ENCODE measurements around the gene EID3. TPM values are rescaled to one million over a fixed set of nuclear protein-coding genes. Genes with fewer than 3 reads are reported as not detected.
"Not testable (repeated sequence)": the region's sequence is repeated elsewhere in the genome, so short reads cannot be mapped to it uniquely, and the experiment has no call there.

Gene EID3
- 6.0 and 6.8 TPM in 2 replicates for total RNA-seq (2014; rRNA removed; shearing (Covaris generic); ENCODE audit: low replicate concordance)

- peak; percentile 90 for DNase-seq
- no peaks in the 10 kb centered on the region for H3K27me3 ChIP-seq
- H3K36me3 ChIP-seq = peaks cover 88% of the 10 kb centered on the region
- H3K9me3 ChIP-seq = no peaks in the 10 kb centered on the region
- H3K4me3 ChIP-seq = peak within 1 kb of the TSS; percentile 37
Observed at GRCh38 chr12:104303538-104304151, at the start of gene EID3. EID3 (plus strand) TSS chr12:104303739; CDS start chr12:104303935, 196 bp downstream.

DNA sequence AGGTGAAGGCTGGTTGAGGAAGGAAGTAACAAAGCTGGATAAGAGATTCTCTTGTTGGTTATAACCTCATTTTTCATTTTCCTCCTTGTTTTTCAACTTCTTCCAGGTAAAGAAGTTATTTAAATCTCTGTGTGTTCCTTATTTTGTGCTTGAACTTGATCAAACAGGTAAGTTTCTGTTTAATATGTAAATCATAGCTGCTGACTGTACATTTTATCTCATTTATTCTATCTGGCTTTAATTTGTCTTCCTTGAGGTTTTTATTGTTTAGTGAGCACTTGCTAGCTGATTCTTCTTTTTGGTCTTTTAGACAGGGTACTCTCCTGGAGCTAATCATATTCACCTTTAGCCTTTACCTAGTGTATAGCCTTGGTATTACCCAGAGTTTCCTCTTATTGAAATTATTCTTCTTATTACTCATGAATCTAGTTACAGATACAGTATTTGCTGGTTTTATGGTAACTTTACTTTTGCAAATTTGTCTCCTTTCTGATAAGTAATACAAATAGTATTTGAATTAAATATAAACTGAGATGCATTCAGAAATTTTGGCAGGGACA lies 45.5 kb upstream of the EID3 start:
- no peak for DNase-seq
- Histone ChIP-seq H3K36me3 (no peaks in the 10 kb centered on the region), H3K4me3 (no peak overlapping the region), H3K9me3 (no peaks in the 10 kb centered on the region), H3K27me3 (no peaks in the 10 kb centered on the region)

- peak; percentile 70 for DNase-seq
Observed at GRCh38 chr12:104258476-104259067, 45.0 kb upstream of the EID3 start.

DNA sequence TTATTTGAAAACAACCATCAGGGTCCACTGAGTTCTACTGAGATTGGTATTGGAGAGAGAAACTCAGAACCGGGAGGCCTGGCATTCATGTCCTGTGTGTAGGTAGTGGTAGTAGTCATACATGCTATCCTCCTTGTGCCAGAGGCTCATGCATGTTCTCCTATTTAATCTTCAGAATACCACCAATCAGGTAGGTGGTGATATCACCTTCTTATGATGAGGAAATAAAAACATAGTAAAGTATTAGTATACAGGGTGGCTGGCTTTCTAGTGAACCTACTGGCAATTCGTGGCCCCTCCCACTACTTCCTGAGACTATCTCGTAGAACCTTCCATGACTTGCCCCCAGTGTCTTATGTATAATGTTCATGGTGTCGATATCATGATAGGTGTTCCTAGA lies 40.5 kb upstream of the EID3 start:
- Histone ChIP-seq H3K9me3 (no peaks in the 10 kb centered on the region), H3K27me3 (no peaks in the 10 kb centered on the region), H3K36me3 (no peaks in the 10 kb centered on the region), H3K4me3 (no peak overlapping the region)
- no peak for DNase-seq

More at GRCh38 chr12:104258476-104259067, 45.0 kb upstream of the EID3 start:
- Histone ChIP-seq H3K4me3 (no peak overlapping the region), H3K27me3 (no peaks in the 10 kb centered on the region), H3K9me3 (no peaks in the 10 kb centered on the region), H3K36me3 (no peaks in the 10 kb centered on the region)

GRCh38 chr12:104263580-104264358 lies 39.8 kb upstream of the EID3 start:
- Histone ChIP-seq H3K4me3 (no peak overlapping the region), H3K9me3 (no peaks in the 10 kb centered on the region), H3K36me3 (no peaks in the 10 kb centered on the region), H3K27me3 (no peaks in the 10 kb centered on the region)
- DNase-seq = peak; percentile 76

DNA sequence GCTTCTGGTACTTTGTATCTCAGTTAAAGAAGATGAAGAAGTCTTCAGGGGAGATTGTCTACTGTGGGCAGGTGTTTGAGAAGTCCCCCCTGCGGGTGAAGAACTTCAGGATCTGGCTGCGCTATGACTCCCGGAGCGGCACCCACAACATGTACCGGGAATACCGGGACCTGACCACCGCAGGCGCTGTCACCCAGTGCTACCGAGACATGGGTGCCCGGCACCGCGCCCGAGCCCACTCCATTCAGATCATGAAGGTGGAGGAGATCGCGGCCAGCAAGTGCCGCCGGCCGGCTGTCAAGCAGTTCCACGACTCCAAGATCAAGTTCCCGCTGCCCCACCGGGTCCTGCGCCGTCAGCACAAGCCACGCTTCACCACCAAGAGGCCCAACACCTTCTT lies 38.1 kb upstream of the EID3 start:
- DNase-seq, H3K9me3 ChIP-seq, H3K27me3 ChIP-seq, H3K4me3 ChIP-seq, H3K36me3 ChIP-seq: not testable (repeated sequence)

- no peaks in the 10 kb centered on the region for H3K27me3 ChIP-seq
Observed at GRCh38 chr12:104272938-104273337, 30.6 kb upstream of the EID3 start.

GRCh38 chr12:104273503-104273902 lies 30.0 kb upstream of the EID3 start:
- DNase-seq = no peak
- Histone ChIP-seq H3K27me3 (no peaks in the 10 kb centered on the region), H3K4me3 (no peak overlapping the region), H3K9me3 (no peaks in the 10 kb centered on the region; the same call in 1 of the 2 replicates), H3K36me3 (peaks cover 13% of the 10 kb centered on the region)

More at GRCh38 chr12:104272938-104273337, 30.6 kb upstream of the EID3 start:
- peaks cover 13% of the 10 kb centered on the region for H3K36me3 ChIP-seq
- H3K4me3 ChIP-seq = no peak overlapping the region
- no peak for DNase-seq
- H3K9me3 ChIP-seq = no peaks in the 10 kb centered on the region; the same call in 1 of the 2 replicates

GRCh38 chr12:104274811-104275210 lies 28.7 kb upstream of the EID3 start:
- Histone ChIP-seq H3K27me3 (no peaks in the 10 kb centered on the region), H3K36me3 (peaks cover 13% of the 10 kb centered on the region), H3K4me3 (no peak overlapping the region), H3K9me3 (no peaks in the 10 kb centered on the region; the same call in 1 of the 2 replicates)
- DNase-seq = no peak

- Histone ChIP-seq H3K27me3 (no peaks in the 10 kb centered on the region), H3K36me3 (peaks cover 13% of the 10 kb centered on the region), H3K9me3 (no peaks in the 10 kb centered on the region), H3K4me3 (peak overlapping the region; percentile 6; the same call in 1 of the 2 replicates)
- DNase-seq = no peak
Observed at GRCh38 chr12:104275689-104276088, 27.9 kb upstream of the EID3 start.

- Histone ChIP-seq H3K36me3 (peaks cover 13% of the 10 kb centered on the region), H3K9me3 (no peaks in the 10 kb centered on the region), H3K27me3 (no peaks in the 10 kb centered on the region), H3K4me3 (peak overlapping the region; percentile 6)
- peak; percentile 64 for DNase-seq
Observed at GRCh38 chr12:104276273-104277131, 27.0 kb upstream of the EID3 start.

GRCh38 chr12:104279164-104279563 lies 24.4 kb upstream of the EID3 start:
- Histone ChIP-seq H3K36me3 (no peaks in the 10 kb centered on the region; the same call in 1 of the 2 replicates), H3K9me3 (no peaks in the 10 kb centered on the region), H3K27me3 (no peaks in the 10 kb centered on the region), H3K4me3 (peak overlapping the region; percentile 21)
- no peak for DNase-seq

- H3K36me3 ChIP-seq = no peaks in the 10 kb centered on the region; the same call in 1 of the 2 replicates
- peak overlapping the region; percentile 21 for H3K4me3 ChIP-seq
- no peak for DNase-seq
- H3K9me3 ChIP-seq = no peaks in the 10 kb centered on the region
- no peaks in the 10 kb centered on the region for H3K27me3 ChIP-seq
Observed at GRCh38 chr12:104280111-104280510, 23.4 kb upstream of the EID3 start.

DNA sequence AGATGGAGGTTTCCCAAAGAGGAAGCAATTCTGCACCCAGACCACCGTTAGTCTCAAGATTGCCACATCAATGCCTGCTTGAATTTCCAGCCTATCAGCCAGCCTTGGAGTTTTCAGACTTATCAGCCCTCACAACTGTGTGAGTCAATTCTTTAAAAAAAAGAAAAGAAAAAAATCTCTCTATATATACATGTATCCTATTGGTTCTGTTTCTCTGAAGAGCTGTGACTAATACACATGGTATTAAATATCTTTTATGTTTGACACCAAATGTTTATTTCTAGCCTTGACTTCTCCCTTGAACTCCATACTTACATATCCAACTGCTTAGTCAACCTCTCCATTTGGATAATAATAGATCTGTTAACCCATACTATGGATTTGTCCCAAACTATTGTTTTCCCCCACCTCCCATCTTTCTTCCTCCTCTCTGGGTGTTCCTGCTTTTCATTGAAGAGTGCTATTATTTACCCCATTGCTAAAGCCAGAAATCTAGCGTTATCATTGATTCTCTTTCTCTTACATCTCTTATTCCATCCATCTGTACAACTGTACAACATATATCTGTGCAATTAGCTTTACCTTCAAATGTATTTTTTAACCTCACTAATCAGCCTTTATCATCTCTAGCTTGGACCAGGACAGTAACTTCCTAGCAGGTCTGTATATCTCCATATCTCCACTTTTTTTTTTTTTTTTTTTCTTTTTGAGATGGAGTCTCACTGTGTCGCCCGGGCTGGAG lies 22.7 kb upstream of the EID3 start:
- H3K36me3 ChIP-seq = no peaks in the 10 kb centered on the region; the same call in 1 of the 2 replicates
- peak overlapping the region; percentile 21 for H3K4me3 ChIP-seq
- H3K27me3 ChIP-seq = no peaks in the 10 kb centered on the region
- peak; percentile 70 for DNase-seq
- no peaks in the 10 kb centered on the region for H3K9me3 ChIP-seq

- no peaks in the 10 kb centered on the region for H3K9me3 ChIP-seq
- H3K4me3 ChIP-seq = no peak overlapping the region
- peak; percentile 79 for DNase-seq
- H3K36me3 ChIP-seq = no peaks in the 10 kb centered on the region
- H3K27me3 ChIP-seq = no peaks in the 10 kb centered on the region
Observed at GRCh38 chr12:104281636-104282035, 21.9 kb upstream of the EID3 start.
